Stimulated activated CD4-positive, alpha-beta T cell treated with anti-CD3 and anti-CD28 coated beads, TNF-alpha, amount 100 ng/mL, for 48 hours (primary cell): Measurements from ENCODE around the gene ROPN1B.
"Not testable (repeated sequence)": the region's sequence is repeated elsewhere in the genome, so short reads cannot be mapped to it uniquely, and the experiment has no call there.

Source experiments
- DNase-seq, 3 donors: peaks; one replicate each; pipeline ENCODE4 v3.0.0-alpha.2; 2020; ENCODE audit warnings: low read depth in 3 of 3

ROPN1B gene

DNA sequence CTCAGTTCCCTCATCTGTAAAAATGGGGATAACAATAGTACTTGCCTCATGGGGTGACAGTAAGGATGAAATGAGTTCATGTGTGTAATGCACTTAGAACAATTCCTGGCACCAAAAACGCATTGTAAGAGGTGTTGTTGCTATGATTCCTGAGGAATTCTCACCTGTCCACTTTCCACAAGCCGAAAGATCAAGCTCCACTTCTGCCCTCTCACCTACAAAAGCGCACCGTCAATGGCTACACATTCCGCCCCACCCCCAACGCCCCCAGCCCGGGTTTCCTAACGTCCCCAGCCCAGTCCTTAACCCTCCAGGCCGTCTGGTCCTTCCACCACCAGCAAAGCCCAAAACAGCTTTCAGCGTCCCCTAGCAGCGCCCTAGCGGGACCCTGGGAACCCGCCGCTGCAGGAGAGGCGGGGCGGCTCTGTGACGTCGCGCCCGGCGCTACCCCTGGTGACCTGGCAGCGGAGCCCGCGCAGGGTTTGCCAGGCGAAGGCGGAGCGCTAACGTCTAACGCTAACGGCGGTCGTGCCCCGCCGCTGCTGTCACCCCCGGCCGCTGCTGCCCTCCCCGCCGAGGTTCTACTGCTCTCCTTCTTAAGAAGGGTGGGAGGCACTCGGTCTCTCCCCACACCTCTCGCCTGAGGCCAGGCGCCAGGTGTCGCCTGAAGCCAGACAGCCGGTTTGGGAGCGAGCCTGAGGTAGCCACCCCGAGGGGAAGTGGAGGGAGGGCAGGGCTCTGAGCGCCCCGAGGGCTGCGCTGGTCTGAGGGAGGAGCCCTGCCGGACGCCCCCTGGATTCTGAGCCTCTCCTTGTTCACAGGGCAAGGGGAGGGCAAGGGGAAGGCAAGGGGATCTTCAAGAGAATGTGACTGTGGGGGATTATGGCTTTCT is at the start of gene ROPN1B:
Gene ROPN1B, plus strand, starts transcription at position 478 of the 892 bp plus-strand sequence. CDS start 2,877 bp downstream, outside the sequence.
- not testable (repeated sequence) for DNase-seq

DNA sequence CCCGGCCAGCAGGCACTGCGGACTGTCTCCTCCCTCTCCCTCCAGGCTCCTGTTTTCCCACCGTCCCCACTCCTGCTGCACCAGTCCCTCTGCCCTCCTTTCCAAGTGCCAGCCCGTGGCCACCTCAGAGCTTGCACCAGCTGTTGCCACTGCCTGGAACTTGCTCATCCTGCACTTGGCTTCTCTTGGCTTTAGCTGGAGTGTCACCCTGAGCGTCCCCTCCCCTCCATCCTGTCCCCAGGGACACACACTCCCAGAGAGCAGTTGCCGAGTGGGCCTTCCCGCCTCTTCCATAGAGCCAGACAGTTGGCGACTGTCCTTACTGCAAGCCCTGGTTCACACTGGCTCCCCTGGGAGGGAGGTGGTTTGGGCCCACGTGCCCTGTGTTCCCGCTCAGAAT is 48.8 kb upstream of the ROPN1B start:
- DNase-seq: not testable (repeated sequence)

DNA sequence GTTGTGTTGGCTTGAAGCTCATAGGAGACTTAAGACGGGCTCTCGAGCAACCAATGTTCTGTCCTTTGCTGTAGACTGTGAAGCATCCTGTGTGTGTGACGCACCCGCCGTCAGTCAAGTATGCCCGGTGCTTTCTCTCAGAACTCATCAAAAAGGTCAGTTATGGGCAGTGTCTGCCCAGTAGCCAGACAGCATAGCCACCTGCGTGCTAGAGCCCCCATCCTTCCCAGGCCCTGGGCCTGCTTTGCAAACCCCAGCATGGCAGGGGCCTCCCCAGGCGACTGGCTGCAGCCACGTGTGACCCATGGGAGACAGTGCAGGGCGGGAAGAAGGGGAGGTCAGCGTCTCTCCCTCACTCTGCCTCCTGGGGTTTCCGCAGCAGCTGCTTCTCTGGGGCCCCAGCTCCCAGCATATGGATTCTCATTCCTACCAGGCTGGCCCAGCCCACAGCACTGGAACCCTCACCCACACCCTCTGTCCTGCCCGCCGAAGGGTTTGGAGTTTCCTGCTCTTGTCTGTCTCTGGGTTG is 48.2 kb upstream of the ROPN1B start:
- not testable (repeated sequence) for DNase-seq

DNA sequence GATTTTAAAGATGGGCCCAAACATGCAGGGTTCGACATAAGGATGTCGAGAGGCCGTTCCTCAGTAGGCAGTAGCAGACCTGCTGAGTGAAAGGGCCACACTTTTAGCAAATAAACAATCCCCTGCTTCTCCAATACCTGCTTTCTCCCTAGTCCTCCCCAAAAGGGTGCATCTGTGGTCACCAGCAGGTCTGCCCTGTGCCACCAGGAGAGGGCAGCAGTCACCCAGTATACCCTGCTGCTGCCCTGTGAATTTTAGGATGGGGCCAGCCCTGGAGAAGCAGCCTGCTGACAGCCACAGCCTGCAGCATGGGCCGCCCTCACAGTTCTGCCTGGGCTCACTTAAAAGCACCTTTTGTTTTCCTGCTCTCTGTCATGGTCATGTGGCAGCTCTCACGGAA is 47.3 kb upstream of the ROPN1B start:
- DNase-seq: peak in 2 of 3 donors; percentile 21 to 22

DNA sequence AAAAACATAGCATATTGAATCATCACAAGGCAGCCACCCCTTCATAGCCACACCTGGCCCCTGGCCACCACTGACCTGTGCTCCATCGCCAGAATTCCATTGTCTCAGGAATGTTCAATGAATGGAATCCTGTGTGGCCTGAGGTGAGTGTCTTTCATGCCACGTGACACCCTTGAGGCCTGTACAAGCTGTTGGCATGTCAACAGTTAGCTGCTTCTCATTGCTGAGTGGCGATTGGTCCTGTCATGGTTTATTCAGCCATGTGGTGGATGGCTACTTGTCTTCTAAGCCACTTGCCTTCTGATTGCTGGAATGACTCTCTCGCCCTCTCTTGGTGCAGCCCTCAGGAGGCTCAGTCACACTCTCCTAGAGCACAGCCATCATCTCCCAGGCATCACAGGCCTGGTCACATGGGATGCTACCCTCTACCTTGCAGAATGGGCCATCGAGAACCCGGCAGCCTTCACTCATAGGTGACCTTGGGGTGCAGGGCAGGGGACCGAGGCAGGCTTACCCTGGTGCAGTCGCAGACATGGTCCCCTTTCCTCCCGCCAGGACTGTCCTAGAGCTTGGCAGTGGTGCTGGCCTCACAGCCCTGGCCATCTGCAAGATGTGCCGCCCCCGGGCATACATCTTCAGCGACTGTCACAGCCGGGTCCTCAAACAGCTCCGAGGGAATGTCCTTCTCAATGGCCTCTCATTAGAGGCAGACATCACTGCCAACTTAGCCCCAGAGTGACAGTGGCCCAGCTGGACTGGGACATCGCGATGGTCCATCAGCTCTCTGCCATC is 45.5 kb upstream of the ROPN1B start:
- not testable (repeated sequence) for DNase-seq

DNA sequence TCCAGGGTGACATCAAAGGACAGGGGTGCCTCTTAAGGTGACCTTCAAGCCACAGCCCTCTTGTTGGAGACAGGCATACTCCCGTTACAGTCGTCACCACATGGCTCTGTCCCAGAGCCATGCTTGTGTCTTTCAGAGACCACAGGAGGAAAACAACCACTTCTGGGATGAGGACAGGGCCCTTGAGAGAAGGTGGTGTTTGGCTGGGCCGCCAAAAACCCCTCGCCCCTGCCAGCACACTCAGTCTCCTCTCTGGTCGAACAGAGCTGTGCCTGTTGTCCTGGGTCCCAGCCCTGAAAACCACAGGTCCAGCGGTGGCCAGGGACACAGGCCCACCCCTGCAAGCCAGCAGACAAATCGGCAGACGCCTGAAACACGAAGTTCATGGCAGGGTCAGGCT is 44.7 kb upstream of the ROPN1B start:
- DNase-seq: not testable (repeated sequence)

DNA sequence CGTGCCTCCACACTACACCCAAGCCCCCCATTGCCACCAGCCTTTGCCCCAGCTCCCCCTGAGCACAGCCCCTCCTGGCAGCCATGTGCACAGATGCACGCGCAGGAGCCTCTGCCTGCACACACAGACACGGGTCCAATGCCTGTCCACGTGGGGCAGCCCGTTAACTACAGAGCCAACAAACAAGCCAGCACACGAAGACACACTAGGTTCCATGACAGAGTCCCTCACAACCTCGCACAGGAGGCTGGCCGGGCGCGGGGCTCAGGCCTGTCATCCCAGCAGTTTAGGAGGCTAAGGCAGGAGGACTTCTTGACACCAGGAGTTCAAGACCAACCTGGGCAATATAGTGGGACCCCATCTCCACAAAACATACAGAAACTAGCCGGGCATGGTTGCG is 43.3 kb upstream of the ROPN1B start:
- DNase-seq: not testable (repeated sequence)

DNA sequence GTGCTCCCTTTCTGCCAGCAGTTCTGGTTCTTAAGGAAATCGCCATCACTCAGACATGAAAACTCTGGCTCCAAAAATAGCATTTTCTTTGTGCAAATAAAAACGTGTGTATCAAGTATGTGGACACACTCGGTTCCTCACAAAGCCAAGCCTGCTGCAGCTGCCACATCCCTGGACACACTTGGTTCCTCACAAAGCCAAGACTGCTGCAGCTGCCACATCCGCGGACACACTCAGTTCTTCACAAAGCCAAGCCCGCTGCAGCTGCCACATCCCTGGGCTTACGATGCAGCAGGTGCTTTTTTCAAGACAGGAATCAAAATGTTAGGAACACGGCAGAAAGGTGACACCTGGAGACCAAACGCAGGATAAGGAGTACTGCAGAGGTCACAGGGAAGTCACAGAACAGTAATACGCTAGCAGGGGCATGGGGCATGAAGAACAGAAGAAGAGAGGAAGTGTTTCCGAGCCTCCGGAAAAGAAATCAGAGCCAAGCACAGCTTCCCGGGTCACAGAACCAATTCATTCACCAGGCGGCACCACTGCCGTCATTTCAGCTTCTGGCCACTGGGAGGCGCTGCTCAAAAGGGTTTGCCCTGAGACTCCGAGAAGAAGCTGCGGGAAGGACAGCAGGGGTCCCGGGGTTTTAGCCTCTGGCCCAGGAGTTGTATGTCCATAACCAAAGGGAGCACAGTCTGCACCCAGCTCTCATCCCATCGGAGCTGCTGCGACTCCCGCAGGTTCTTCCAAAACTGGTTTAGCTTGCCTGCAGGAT is 40.0 kb upstream of the ROPN1B start:
- peak; percentile 36 to 49 (median 47) for DNase-seq

DNA sequence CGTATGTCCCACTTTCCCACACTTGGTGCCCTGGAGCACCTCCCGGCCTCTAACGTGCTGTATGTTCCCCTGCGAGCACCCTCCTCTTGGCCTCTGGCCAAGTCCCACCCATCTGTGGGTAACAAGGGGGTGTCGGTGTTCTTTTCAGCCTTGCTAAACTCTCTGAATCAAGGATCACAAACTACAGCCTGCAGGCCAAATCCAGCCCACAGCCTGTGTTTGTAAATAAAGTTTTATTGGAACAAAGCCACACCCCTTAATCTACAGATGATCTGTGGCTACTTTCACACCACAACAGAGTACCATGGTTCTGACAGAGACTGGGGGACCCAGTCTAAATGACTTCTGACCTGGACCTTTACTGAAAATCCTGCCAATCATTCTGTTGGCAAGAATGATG is 39.2 kb upstream of the ROPN1B start:
- not testable (repeated sequence) for DNase-seq

DNA sequence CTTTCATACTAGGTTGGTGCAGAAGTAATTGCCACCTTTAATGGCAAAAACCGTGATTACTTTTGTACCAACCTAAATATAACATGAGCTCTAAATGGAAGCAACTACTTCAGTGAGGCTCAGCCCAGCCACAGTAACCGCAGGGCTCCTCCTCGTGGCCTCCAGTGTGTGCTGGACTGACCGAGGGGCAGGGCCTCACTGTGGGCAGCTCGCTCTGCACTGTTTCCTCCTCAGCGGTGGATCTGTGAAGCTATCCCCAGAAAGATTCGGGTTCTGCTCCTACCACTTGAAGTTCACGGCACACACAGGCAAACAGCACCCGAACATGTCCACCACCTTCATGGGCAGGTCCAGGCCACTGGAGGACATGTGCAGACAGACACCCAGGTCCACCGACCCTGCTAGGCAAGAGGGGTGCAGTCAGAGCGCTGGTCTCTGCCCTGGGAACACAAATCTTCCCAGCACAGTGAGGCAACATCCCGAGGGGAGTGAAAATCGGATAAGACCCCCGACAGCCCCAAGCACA is 37.6 kb upstream of the ROPN1B start:
- not testable (repeated sequence) for DNase-seq

DNA sequence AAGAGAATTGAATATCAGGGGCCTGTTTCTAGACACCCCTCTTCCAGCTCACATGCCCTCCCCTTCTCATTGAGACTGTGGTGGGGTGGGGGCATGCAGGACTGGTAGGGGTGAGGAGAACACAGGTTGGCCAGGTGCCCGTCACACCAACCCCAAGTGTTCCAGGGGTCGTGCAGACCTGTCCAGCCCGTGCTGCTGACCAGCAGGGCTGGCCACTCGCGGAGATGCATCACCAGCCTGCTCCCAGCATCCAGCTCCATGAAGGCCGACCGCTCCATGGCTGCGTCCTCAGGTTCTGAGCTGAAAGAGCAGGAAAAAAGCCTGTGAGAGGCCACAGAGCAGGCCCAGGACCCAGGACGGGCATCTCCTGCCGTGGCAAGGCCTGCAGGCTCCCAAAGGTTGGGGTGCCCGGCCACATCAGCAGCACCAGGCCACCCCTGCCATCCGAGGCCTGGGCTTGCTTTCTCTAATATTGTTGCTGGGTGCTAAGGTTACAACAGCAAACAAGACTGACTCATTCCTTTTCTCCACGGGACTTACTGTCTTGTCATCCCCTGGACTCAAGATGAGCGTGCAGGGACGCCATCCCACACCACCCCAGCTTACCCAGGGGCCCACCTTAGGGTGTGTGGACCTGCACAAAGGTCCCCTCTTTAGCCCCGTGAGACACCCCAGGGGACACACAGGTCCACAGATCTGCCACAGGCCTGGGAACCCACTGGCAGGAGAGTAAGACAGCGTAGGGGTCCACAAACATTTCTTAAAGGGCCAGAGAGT is 35.4 kb upstream of the ROPN1B start:
- not testable (repeated sequence) for DNase-seq

DNA sequence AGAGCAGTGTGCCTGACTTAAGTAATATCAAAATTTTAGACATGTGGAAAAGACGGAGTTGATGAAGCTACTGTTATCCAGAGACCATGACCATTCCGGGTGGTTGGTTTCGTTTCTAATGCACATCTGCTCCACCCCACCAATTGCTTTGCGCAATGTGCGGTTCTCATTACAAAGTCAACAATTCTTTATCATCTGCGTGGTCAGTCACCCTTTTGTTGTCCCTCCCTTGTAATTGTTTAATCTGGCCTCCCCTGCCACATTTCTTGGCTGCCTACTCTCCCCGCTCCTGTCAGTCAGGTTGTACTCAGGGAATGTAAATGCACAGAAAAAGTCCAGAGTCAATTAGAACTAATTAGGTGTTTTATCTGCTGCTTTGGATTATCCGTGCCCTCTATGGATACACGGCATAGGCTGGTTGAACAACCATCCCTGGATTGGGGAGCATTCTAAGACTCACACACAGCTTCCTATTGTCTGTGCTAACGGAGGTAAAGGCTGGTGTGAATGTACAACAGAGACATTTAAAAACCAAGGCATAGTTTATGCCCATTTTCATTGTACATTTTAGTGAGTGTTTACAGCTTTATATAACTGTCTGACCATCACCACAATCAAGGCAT is 33.6 kb upstream of the ROPN1B start:
- not testable (repeated sequence) for DNase-seq

DNA sequence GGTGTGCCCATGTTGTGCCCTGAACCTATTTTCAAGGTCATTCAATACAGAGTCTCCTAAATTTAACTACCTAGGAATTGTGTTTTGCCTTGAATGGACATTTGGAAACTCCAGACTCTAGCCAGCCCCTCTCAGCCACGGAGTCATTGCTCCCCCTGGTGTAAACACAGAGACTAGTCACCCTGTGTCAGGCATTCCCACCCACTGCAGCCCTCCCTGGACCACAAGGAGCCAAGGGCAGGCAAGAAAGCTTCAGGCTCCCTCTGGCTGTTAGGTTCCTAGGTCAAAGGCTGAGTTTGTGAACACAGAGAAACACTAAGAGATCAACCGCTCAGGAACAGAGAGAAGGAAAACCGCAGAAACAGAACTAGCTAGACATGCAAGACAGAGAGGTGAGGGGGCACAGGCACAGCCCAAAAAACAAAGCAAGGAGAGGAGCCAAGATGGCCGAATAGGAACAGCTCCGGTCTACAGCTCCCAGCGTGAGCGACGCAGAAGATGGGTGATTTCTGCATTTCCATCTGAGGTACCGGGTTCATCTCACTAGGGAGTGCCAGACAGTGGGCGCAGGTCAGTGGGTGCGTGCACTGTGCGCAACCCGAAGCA is 32.7 kb upstream of the ROPN1B start:
- DNase-seq: not testable (repeated sequence)

DNA sequence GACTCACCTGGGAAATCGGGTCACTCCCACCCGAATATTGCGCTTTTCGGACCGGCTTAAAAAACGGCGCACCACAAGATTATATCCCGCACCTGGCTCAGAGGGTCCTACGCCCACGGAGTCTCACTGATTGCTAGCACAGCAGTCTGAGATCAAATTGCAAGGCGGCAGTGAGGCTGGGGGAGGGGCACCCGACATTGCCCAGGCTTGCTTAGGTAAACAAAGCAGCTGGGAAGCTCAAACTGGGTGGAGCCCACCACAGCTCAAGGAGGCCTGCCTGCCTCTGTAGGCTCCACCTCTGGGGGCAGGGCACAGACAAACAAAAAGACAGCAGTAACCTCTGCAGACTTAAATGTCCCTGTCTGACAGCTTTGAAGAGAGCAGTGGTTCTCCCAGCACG is 32.1 kb upstream of the ROPN1B start:
- DNase-seq: not testable (repeated sequence)

DNA sequence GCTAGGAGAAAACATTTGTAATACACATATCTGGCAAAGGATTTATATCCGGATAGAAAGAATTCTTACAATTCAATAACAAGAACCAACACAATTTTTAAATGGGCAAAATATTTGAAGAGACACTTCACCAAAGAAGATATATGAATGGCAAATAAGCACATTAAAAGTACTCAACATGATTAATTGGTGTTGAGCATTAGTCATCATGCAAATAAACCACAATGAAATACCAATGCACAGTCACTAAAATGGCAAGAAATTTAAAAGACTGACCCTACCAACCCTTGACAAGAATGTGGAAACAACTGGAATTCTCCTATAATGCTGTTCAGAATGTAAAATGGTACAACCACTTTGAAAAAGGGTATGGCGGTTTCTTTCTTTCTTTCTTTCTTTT is 21.2 kb upstream of the ROPN1B start:
- DNase-seq: not testable (repeated sequence)

DNA sequence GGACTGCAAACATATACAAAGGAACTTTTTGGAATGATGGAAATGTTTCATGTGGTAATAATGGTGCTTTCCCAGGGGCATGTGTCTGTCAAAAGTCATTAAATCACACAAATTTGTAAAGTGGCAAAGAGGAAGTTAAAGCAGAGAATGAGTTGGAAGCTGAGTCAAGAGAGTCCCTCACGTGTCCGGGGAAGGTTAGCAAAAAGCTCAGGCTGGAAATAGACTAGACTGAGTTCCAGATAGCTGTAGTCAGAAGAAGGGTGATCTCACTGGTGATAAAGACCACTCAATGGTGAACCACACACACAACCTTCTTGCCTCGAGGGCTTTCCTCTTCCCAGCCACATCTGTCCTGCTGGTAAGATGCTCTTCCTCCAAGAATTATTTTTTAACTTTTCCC is 20.1 kb upstream of the ROPN1B start:
- DNase-seq: not testable (repeated sequence)

DNA sequence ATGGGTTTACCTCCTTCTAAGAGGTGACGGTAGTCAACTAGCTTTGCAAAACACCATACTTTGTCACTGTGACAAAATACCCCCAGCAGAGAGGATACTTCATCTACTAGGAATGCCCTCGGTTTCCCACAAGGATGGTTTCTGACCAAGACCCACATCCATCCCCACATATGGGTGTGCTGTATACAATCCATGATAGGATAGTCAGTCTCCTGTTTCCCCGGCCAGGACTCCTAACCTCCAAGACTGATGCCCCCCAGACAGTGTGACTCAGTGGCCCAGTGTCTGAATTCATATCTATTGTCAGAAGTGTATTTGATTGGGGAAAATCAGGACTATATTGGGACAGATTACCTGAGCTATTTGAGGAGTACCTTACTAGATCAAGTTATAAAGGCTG is 17.8 kb upstream of the ROPN1B start:
- not testable (repeated sequence) for DNase-seq

DNA sequence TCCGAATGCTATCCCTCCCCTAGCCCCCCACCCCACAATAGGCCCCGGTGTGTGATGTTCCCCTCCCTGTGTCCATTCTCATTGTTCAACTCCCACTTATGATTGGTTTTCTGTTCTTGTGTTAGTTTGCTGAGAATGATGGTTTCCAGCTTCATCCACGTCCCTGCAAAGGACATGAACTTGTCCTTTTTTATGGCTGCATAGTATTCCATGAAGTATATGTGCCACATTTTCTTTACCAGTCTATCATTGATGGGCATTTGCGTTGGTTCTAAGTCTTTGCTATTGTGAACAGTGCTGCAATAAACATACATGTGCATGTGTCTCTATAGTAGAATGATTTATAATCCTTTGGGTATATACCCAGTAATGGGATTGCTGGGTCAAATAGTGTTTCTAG is 12.0 kb upstream of the ROPN1B start:
- DNase-seq: not testable (repeated sequence)

DNA sequence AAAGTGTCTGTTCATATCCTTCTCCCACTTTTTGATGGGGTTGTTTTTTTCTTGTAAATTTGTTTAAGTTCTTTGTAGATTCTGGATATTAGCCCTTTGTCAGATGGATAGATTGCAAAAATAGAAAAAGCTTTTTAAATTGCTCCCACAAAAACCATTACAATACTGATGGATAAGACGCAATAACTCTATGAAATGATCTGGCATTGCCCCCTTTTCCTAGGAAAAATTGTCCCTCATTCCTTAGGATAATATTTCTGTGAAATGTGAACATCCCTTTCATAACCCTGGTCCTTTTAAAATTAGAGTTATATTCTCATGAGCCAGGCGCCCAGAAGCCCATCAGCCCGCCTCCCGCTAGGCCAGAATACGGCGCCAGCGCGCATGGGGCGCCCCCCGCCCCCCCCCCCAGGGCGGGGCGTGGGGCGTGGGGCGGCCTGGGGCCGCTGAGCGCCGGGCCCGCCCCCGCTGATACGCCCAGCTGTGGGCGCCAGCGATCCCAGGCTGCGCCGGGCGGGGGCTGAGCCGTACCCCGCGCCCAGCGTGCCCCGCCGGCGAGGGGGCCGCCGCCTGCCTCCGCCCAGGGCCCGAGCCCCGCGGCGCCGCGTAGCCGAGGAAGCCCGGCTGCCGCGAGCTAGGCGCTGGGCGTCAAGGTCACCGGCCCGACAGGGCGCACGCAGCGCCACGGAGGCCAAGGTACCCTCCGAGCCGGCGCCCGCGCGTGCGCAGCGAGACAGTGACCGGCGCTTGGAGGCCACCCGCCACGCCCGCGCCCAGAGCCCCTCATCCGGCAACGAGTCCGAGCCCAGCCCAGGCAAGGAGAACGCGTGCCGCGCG is 11.1 kb upstream of the ROPN1B start:
- no peak for DNase-seq
